Esophagus squamous epithelium (tissue), 4 donors: ENCODE results near the gene TCF12.

ENCODE experiments used
- POLR2A ChIP-seq, 4 donors: fragments of 450-650 bp; IDR thresholded peaks; one replicate each; pipeline ENCODE4 v1.6.1; 2017; ENCODE audit warnings: antibody characterized with exemption in 4 of 4, mild to moderate bottlenecking in 4 of 4, moderate library complexity in 3 of 4
- TF ChIP-seq, protein P1 (sequence below), 6 experiments: fragments of 450-650 bp in 4 of 6; fragments of 200-600 bp in 2 of 6; sonication (generic) in 2 of 6; IDR thresholded peaks; one replicate each; pipeline ENCODE4 v1.5.1; 2016 to 2019; ENCODE audit warnings: antibody characterized with exemption in 6 of 6, mild to moderate bottlenecking in 4 of 6, moderate library complexity in 4 of 6

DNA sequence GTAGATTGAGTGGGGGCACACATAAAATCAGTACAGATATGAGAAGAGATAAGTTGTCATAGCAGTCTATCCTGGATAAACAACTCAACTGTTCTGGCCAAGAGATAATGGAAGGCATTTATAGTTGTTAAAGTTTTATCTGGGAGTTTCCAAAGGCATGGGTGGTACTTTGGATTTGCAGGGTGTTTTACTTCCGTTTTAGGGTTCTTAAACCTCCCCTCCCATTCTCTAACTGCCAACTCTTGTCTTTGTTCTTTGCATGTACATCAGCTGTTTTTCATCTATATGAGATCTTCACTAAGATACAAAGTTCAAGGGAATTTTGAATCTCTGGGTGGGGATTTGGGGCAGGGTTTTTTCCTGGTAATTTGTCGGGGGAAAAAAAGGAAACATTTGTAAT, 283.1 kb downstream of the TCF12 start:
- TF ChIP-seq, protein P1, sequence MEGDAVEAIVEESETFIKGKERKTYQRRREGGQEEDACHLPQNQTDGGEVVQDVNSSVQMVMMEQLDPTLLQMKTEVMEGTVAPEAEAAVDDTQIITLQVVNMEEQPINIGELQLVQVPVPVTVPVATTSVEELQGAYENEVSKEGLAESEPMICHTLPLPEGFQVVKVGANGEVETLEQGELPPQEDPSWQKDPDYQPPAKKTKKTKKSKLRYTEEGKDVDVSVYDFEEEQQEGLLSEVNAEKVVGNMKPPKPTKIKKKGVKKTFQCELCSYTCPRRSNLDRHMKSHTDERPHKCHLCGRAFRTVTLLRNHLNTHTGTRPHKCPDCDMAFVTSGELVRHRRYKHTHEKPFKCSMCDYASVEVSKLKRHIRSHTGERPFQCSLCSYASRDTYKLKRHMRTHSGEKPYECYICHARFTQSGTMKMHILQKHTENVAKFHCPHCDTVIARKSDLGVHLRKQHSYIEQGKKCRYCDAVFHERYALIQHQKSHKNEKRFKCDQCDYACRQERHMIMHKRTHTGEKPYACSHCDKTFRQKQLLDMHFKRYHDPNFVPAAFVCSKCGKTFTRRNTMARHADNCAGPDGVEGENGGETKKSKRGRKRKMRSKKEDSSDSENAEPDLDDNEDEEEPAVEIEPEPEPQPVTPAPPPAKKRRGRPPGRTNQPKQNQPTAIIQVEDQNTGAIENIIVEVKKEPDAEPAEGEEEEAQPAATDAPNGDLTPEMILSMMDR (IDR thresholded peaks at IDR 0.05), result no peak
- no peak for TF ChIP-seq POLR2A (IDR thresholded peaks at IDR 0.05)
